ENCODE data around the gene PTPRF.
"Not testable (repeated sequence)": the region's sequence is repeated elsewhere in the genome, so short reads cannot be mapped to it uniquely, and the experiment has no call there.

PTPRF gene

GRCh38 chr1:43530483-43531106 is at the start of gene PTPRF:
Gene PTPRF (plus strand): TSS chr1:43530883. CDS start chr1:43545076, 14,193 bp downstream.
- peak in 1 of 4 experiments; percentile 26 for DNase-seq (ENCODE audit: low read depth in 4 of 4, low spot score in 1 of 4)

- DNase-seq (ENCODE audit: low read depth in 4 of 4, low spot score in 1 of 4): no peak
Observed at GRCh38 chr1:43481491-43481890, 49.2 kb upstream of the PTPRF start.

- DNase-seq (ENCODE audit: low read depth in 4 of 4, low spot score in 1 of 4): no peak
Observed at GRCh38 chr1:43482215-43482614, 48.5 kb upstream of the PTPRF start.

- DNase-seq (ENCODE audit: low read depth in 4 of 4, low spot score in 1 of 4): no peak
Observed at GRCh38 chr1:43484367-43484766, 46.3 kb upstream of the PTPRF start.

- DNase-seq (ENCODE audit: low read depth in 4 of 4, low spot score in 1 of 4): no peak
Observed at GRCh38 chr1:43488165-43488564, 42.5 kb upstream of the PTPRF start.

GRCh38 chr1:43491061-43491460 is 39.6 kb upstream of the PTPRF start:
- no peak for DNase-seq (ENCODE audit: low read depth in 4 of 4, low spot score in 1 of 4)

GRCh38 chr1:43492826-43493225 is 37.9 kb upstream of the PTPRF start:
- DNase-seq (ENCODE audit: low read depth in 4 of 4, low spot score in 1 of 4): no peak

GRCh38 chr1:43493661-43494450 is 36.8 kb upstream of the PTPRF start:
- DNase-seq (ENCODE audit: low read depth in 4 of 4, low spot score in 1 of 4): no peak

GRCh38 chr1:43495204-43495603 is 35.5 kb upstream of the PTPRF start:
- no peak for DNase-seq (ENCODE audit: low read depth in 4 of 4, low spot score in 1 of 4)

- DNase-seq (ENCODE audit: low read depth in 4 of 4, low spot score in 1 of 4): no peak
Observed at GRCh38 chr1:43499898-43500297, 30.8 kb upstream of the PTPRF start.

- not testable (repeated sequence) for DNase-seq (ENCODE audit: low read depth in 4 of 4, low spot score in 1 of 4)
Observed at GRCh38 chr1:43501806-43502205, 28.9 kb upstream of the PTPRF start.

- DNase-seq (ENCODE audit: low read depth in 4 of 4, low spot score in 1 of 4): no peak
Observed at GRCh38 chr1:43503534-43503933, 27.1 kb upstream of the PTPRF start.

GRCh38 chr1:43505077-43505780 is 25.5 kb upstream of the PTPRF start:
- DNase-seq (ENCODE audit: low read depth in 4 of 4, low spot score in 1 of 4): no peak

- no peak for DNase-seq (ENCODE audit: low read depth in 4 of 4, low spot score in 1 of 4)
Observed at GRCh38 chr1:43506233-43506632, 24.4 kb upstream of the PTPRF start.

GRCh38 chr1:43507296-43508295 is 23.1 kb upstream of the PTPRF start:
- no peak for DNase-seq (ENCODE audit: low read depth in 4 of 4, low spot score in 1 of 4)

GRCh38 chr1:43509007-43509739 is 21.5 kb upstream of the PTPRF start:
- no peak for DNase-seq (ENCODE audit: low read depth in 4 of 4, low spot score in 1 of 4)

GRCh38 chr1:43509740-43510375 is 20.8 kb upstream of the PTPRF start:
- no peak for DNase-seq (ENCODE audit: low read depth in 4 of 4, low spot score in 1 of 4)

- DNase-seq (ENCODE audit: low read depth in 4 of 4, low spot score in 1 of 4): no peak
Observed at GRCh38 chr1:43510621-43511020, 20.1 kb upstream of the PTPRF start.

- DNase-seq (ENCODE audit: low read depth in 4 of 4, low spot score in 1 of 4): no peak
Observed at GRCh38 chr1:43511394-43511793, 19.3 kb upstream of the PTPRF start.

GRCh38 chr1:43512133-43512532 is 18.6 kb upstream of the PTPRF start:
- no peak for DNase-seq (ENCODE audit: low read depth in 4 of 4, low spot score in 1 of 4)

Measured in stimulated activated CD4-positive, alpha-beta T cell treated with anti-CD3 and anti-CD28 coated beads, Interleukin-1b, Interleukin-23, amount 100 ng/mL, for 24 hours (primary cell).